ENCODE data around the gene CHRNE.

CHRNE gene

DNA sequence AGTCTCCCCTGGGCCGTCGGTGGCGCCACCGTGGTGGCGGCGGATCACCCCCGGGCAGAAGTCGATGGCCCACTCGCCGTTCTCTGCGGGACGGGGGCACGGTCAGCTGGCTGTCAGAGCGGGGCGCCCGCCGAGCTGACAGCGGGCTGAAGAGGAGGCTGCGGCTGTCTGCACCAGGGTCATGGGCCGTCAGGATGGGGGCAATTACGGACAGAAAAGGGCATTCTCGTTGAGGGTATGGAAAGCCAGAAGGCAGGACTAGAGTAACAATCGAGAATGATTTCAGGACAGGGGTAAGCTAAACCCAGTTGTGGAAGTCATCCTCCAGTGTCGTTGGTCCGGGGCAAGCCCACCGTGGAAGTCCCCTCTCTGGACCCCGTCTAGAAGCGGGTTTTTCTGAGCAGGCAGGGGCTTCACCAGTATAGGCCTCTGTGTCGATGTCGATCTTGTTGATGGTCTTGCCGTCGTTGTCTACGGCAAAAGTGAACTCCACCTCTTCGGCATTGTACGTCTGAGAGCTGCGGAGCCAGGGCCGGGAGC, 1.7 kb downstream of the CHRNE start:
- Histone ChIP-seq H3K4me3 (ENCODE audit: low read depth, low read length) (peak overlapping the region; percentile 0), H3K9me3 (ENCODE audit: control insufficient read depth, low read length) (no peaks in the 10 kb centered on the region), H3K4me1 (peaks cover 10% of the 10 kb centered on the region), H3K4me2 (ENCODE audit: low read length) (no peak overlapping the region), H3K36me3 (ENCODE audit: control insufficient read depth, insufficient read depth, low read length) (no peaks in the 10 kb centered on the region), H3K27me3 (ENCODE audit: control insufficient read depth, insufficient read depth, low read length) (no peaks in the 10 kb centered on the region), H3K9ac (no peak overlapping the region), H2AFZ (no peak overlapping the region), H3K27ac (peak overlapping the region; percentile 70), H3K79me2 (no peaks in the 10 kb centered on the region)
- TF ChIP-seq, protein P1, sequence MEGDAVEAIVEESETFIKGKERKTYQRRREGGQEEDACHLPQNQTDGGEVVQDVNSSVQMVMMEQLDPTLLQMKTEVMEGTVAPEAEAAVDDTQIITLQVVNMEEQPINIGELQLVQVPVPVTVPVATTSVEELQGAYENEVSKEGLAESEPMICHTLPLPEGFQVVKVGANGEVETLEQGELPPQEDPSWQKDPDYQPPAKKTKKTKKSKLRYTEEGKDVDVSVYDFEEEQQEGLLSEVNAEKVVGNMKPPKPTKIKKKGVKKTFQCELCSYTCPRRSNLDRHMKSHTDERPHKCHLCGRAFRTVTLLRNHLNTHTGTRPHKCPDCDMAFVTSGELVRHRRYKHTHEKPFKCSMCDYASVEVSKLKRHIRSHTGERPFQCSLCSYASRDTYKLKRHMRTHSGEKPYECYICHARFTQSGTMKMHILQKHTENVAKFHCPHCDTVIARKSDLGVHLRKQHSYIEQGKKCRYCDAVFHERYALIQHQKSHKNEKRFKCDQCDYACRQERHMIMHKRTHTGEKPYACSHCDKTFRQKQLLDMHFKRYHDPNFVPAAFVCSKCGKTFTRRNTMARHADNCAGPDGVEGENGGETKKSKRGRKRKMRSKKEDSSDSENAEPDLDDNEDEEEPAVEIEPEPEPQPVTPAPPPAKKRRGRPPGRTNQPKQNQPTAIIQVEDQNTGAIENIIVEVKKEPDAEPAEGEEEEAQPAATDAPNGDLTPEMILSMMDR (IDR thresholded peaks at IDR 0.05) = no peak

DNA sequence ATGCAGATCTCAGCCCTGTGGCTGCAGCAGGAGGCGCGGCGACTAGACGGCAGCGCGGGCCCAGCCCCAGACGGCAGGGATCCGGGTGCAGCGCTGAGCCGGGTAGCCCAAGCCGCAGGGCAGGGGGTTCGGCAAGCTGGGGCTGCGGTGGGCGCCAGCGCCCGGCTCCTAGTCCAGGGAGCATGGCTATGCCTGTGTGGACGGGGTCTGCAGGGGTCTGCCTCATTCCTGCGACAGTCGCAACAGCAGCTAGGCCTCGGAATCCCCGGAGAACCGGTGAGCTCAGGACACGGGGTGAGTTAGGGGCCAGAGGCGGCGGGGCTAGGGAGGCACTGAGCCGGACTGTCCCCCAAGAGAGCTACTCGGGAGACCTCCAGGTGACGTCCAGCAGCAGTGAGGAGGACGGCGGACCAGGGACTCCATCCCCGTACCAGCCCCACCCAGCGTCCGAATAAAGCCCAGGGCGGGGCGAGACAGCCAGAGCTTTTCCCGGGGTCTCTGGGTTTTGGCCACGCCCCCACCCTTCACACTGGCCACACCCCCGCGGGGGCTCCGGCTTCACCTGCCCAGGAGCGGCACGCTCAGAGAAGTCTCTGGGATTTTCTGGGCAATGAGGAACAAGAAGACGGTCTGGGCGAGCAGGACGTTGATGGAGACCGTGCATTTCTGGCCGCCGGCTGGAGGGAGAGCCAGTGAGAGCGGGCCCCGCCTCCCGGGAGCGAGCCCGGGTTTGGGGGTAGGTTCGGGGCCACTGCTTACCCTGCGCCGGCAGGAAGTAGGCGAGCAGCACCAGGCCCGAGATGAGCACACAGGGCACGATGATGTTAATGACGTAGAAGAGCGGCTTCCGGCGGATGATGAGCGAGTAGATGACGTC, 2.4 kb downstream of the CHRNE start:
- Histone ChIP-seq H3K27ac (peak overlapping the region; percentile 70), H3K4me3 (ENCODE audit: low read depth, low read length) (peak overlapping the region; percentile 0), H3K9ac (no peak overlapping the region), H3K36me3 (ENCODE audit: control insufficient read depth, insufficient read depth, low read length) (no peaks in the 10 kb centered on the region), H3K4me2 (ENCODE audit: low read length) (peak overlapping the region; percentile 72), H3K79me2 (no peaks in the 10 kb centered on the region), H2AFZ (no peak overlapping the region), H3K27me3 (ENCODE audit: control insufficient read depth, insufficient read depth, low read length) (no peaks in the 10 kb centered on the region), H3K9me3 (ENCODE audit: control insufficient read depth, low read length) (no peaks in the 10 kb centered on the region), H3K4me1 (peaks cover 10% of the 10 kb centered on the region)
- TF ChIP-seq, protein P1 (IDR thresholded peaks at IDR 0.05) = no peak

DNA sequence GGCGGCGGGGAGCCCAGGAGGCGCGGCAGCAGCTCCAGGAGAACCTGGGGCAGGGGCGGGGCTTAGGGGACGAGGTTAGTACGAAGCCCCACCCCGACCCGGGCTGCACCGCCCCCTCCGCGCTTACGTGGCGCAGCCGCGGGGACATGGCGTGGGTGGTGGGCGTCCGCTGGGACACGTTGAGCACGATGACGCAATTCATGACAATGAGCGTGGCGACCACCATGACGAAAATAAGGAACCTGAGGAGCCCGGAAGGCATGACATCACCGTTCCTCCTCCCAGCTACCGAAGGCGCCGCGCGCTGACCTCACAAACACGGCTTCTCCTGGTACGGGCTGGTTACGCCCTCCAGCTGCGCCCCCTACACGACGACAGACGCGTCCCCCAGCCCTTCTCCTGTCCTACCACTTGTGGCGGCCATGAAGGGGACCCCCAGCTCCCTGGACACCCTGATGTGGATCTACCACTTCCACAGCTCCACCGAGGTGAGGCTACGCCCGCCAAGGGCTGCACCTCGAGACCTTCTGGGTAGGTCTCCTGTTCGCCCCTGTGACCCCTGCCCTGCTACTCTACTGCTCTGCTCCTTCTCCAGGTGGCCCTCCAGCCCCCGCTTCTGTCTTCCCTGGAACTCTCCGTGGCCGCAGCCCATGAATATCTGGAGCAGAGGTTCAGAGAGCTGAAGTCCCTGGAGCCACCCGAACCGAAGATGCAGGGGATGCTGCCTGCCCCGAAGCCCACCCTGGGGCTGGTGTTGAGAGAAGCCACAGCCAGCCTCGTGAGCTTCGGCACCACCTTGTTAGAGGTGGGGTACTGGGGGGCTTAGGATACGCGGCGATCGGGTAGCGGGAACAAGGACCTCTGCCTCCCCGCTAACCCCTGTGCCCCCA, 3.3 kb downstream of the CHRNE start, which contains the start of gene C17orf107:
Gene C17orf107, plus strand, starts transcription at position 196 of the 890 bp plus-strand sequence. Its CDS starts 227 bp downstream, at position 423.
- Histone ChIP-seq H3K4me1 (peaks cover 10% of the 10 kb centered on the region), H3K9me3 (ENCODE audit: control insufficient read depth, low read length) (no peaks in the 10 kb centered on the region), H3K27ac (no peak within 1 kb of the TSS), H2AFZ (peak within 1 kb of the TSS; percentile 70), H3K36me3 (ENCODE audit: control insufficient read depth, insufficient read depth, low read length) (no peaks in the 10 kb centered on the region), H3K4me3 (ENCODE audit: low read depth, low read length) (peak within 1 kb of the TSS; percentile 53), H3K4me2 (ENCODE audit: low read length) (peak within 1 kb of the TSS; percentile 72), H3K27me3 (ENCODE audit: control insufficient read depth, insufficient read depth, low read length) (no peaks in the 10 kb centered on the region), H3K79me2 (no peaks in the 10 kb centered on the region), H3K9ac (no peak within 1 kb of the TSS)
- TF ChIP-seq, protein P1 (IDR thresholded peaks at IDR 0.05) = no peak

DNA sequence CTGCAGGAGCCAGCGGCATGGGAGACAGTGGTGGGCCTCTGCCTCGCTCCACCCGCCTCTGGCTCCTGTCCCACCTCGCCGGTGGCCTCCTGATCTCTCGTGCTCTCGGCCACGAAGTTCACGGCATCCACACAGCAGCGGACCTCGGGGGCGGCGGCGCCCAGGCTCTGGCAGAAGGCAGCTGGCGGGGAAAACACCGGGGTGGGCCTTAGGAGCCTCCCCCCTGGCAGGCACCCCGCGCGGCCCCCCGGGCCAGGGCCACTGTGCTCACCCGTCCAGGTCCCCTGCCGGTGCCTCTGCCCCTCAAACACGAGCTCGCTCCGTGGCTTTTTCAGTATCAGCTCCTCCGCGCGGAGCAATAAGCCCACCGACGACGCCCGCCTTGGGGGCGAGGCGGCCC, 4.0 kb downstream of the CHRNE start:
- H3K9me3 ChIP-seq (ENCODE audit: control insufficient read depth, low read length) = no peaks in the 10 kb centered on the region
- TF ChIP-seq, protein P1 (IDR thresholded peaks at IDR 0.05) = no peak
- H2AFZ ChIP-seq = peak overlapping the region; percentile 70
- H3K9ac ChIP-seq = no peak overlapping the region
- no peak overlapping the region for H3K27ac ChIP-seq
- peaks cover 10% of the 10 kb centered on the region for H3K4me1 ChIP-seq
- no peaks in the 10 kb centered on the region for H3K27me3 ChIP-seq (ENCODE audit: control insufficient read depth, insufficient read depth, low read length)
- peak overlapping the region; percentile 53 for H3K4me3 ChIP-seq (ENCODE audit: low read depth, low read length)
- H3K4me2 ChIP-seq (ENCODE audit: low read length) = peak overlapping the region; percentile 72
- H3K36me3 ChIP-seq (ENCODE audit: control insufficient read depth, insufficient read depth, low read length) = no peaks in the 10 kb centered on the region
- no peaks in the 10 kb centered on the region for H3K79me2 ChIP-seq

All from parathyroid adenoma (tissue), 2 donors.